C4-2B (cell line): ENCODE measurements around the gene SDK2.

ENCODE experiments used
- H3K27ac ChIP-seq: fragments of 450-650 bp; 2 replicates; pipeline ENCODE4 v1.5.1; 2017
- CTCF ChIP-seq: fragments of 450-650 bp; conservative IDR thresholded peaks from 2 replicates; pipeline ENCODE4 v1.5.1; 2017; ENCODE audit warnings: mild to moderate bottlenecking
- ZFX ChIP-seq: fragments of 450-650 bp; IDR thresholded peaks from 2 replicates; pipeline ENCODE4 v1.6.1; 2017

The SDK2 gene

GRCh38 chr17:73467651-73468050 is 176.6 kb downstream of the SDK2 start:
- H3K27ac ChIP-seq, result no peak overlapping the region
- TF ChIP-seq ZFX (no peak), CTCF (no peak)

- no peak overlapping the region for H3K27ac ChIP-seq
- TF ChIP-seq CTCF (no peak), ZFX (no peak)
Observed at GRCh38 chr17:73466704-73467433, 177.4 kb downstream of the SDK2 start.

GRCh38 chr17:73465953-73466230 is 178.4 kb downstream of the SDK2 start:
- TF ChIP-seq CTCF, result no peak
- TF ChIP-seq ZFX, result no peak
- no peak overlapping the region for H3K27ac ChIP-seq

GRCh38 chr17:73465130-73465952 is 178.9 kb downstream of the SDK2 start:
- no peak overlapping the region for H3K27ac ChIP-seq
- TF ChIP-seq CTCF (no peak), ZFX (no peak)

GRCh38 chr17:73464447-73464846 is 179.8 kb downstream of the SDK2 start:
- no peak overlapping the region for H3K27ac ChIP-seq
- TF ChIP-seq CTCF (no peak), ZFX (no peak)

- H3K27ac ChIP-seq, result no peak overlapping the region
Observed at GRCh38 chr17:73463821-73464220, 180.4 kb downstream of the SDK2 start.

More at GRCh38 chr17:73463821-73464220, 180.4 kb downstream of the SDK2 start:
- no peak for TF ChIP-seq CTCF
- TF ChIP-seq ZFX, result no peak
